Measurements from ENCODE around the gene NEDD4L. TPM values are rescaled to one million over a fixed set of nuclear protein-coding genes. Genes with fewer than 3 reads are reported as not detected.

NEDD4L gene
- total RNA-seq, 1 donor from 2014 or later, result 93.9 TPM

GRCh38 chr18:58351776-58352175 lies 307.8 kb downstream of the NEDD4L start:
- H3K4me1 Mint-ChIP-seq (ENCODE audit: low read depth, unreplicated experiment), result peaks cover 19% of the 10 kb centered on the region
- H2AFZ ChIP-seq (ENCODE audit: low read depth, low read length), result no peak overlapping the region
- H3K27ac Mint-ChIP-seq (ENCODE audit: unreplicated experiment), result no peak overlapping the region
- peaks cover 25% of the 10 kb centered on the region for H3K36me3 ChIP-seq (ENCODE audit: insufficient read depth, low read length)
- no peaks in the 10 kb centered on the region for H4K20me1 ChIP-seq (ENCODE audit: insufficient read depth, low read length)
- no peaks in the 10 kb centered on the region for H3K9me3 ChIP-seq (ENCODE audit: insufficient read depth, low read depth, low read length)
- H3K79me2 ChIP-seq (ENCODE audit: insufficient read depth, low read length), result no peaks in the 10 kb centered on the region
- no peak overlapping the region for H3K27ac ChIP-seq (ENCODE audit: low read depth, low read length)
- no peak overlapping the region for H3K4me2 ChIP-seq (ENCODE audit: low read length)
- no peaks in the 10 kb centered on the region for H3K27me3 ChIP-seq (ENCODE audit: insufficient read depth, low read length)
- H3K4me1 ChIP-seq (ENCODE audit: insufficient read depth, low read length), result peaks cover 11% of the 10 kb centered on the region
- no peak overlapping the region for H3K9ac ChIP-seq (ENCODE audit: low read length)
- no peak for DNase-seq (ENCODE audit: low read depth)
- no peak for FAIRE-seq
- TF ChIP-seq CTCF (IDR thresholded peaks at IDR 0.05; ENCODE audit: insufficient read depth, low read depth, low read length) (no peak), EZH2 (IDR thresholded peaks at IDR 0.05; ENCODE audit: insufficient read depth, low read length) (no peak)
- H3K9me3 Mint-ChIP-seq (ENCODE audit: unreplicated experiment), result no peaks in the 10 kb centered on the region
- peaks cover 23% of the 10 kb centered on the region for H3K36me3 Mint-ChIP-seq (ENCODE audit: low read depth, unreplicated experiment)
- H3K4me3 ChIP-seq (ENCODE audit: insufficient read depth, low read depth, low read length), result no peak overlapping the region
- H3K27me3 Mint-ChIP-seq (ENCODE audit: low read depth, unreplicated experiment), result no peaks in the 10 kb centered on the region
- no peak overlapping the region for H3K4me3 Mint-ChIP-seq (ENCODE audit: unreplicated experiment)

- Histone ChIP-seq H3K9me3 (ENCODE audit: insufficient read depth, low read depth, low read length) (no peaks in the 10 kb centered on the region), H3K79me2 (ENCODE audit: insufficient read depth, low read length) (no peaks in the 10 kb centered on the region), H3K4me3 (ENCODE audit: insufficient read depth, low read depth, low read length) (no peak overlapping the region), H2AFZ (ENCODE audit: low read depth, low read length) (no peak overlapping the region), H4K20me1 (ENCODE audit: insufficient read depth, low read length) (no peaks in the 10 kb centered on the region), H3K36me3 (ENCODE audit: insufficient read depth, low read length) (peaks cover 37% of the 10 kb centered on the region), H3K27me3 (ENCODE audit: insufficient read depth, low read length) (no peaks in the 10 kb centered on the region), H3K4me2 (ENCODE audit: low read length) (no peak overlapping the region), H3K4me1 (ENCODE audit: insufficient read depth, low read length) (peaks cover 11% of the 10 kb centered on the region), H3K9ac (ENCODE audit: low read length) (no peak overlapping the region), H3K27ac (ENCODE audit: low read depth, low read length) (no peak overlapping the region)
- no peak for DNase-seq (ENCODE audit: low read depth)
- Mint-ChIP-seq H3K9me3 (ENCODE audit: unreplicated experiment) (no peaks in the 10 kb centered on the region), H3K4me1 (ENCODE audit: low read depth, unreplicated experiment) (peaks cover 23% of the 10 kb centered on the region), H3K4me3 (ENCODE audit: unreplicated experiment) (no peak overlapping the region), H3K27me3 (ENCODE audit: low read depth, unreplicated experiment) (no peaks in the 10 kb centered on the region), H3K36me3 (ENCODE audit: low read depth, unreplicated experiment) (peaks cover 23% of the 10 kb centered on the region), H3K27ac (ENCODE audit: unreplicated experiment) (no peak overlapping the region)
- no peak for TF ChIP-seq EZH2 (IDR thresholded peaks at IDR 0.05; ENCODE audit: insufficient read depth, low read length)
- no peak for TF ChIP-seq CTCF (IDR thresholded peaks at IDR 0.05; ENCODE audit: insufficient read depth, low read depth, low read length)
- FAIRE-seq, result no peak
Measured at GRCh38 chr18:58353581-58353980, 309.6 kb downstream of the NEDD4L start.

GRCh38 chr18:58354051-58354450 lies 310.0 kb downstream of the NEDD4L start:
- Mint-ChIP-seq H3K27me3 (ENCODE audit: low read depth, unreplicated experiment) (no peaks in the 10 kb centered on the region), H3K9me3 (ENCODE audit: unreplicated experiment) (no peaks in the 10 kb centered on the region), H3K4me3 (ENCODE audit: unreplicated experiment) (no peak overlapping the region), H3K36me3 (ENCODE audit: low read depth, unreplicated experiment) (peaks cover 23% of the 10 kb centered on the region), H3K27ac (ENCODE audit: unreplicated experiment) (no peak overlapping the region), H3K4me1 (ENCODE audit: low read depth, unreplicated experiment) (peaks cover 25% of the 10 kb centered on the region)
- DNase-seq (ENCODE audit: low read depth) (peak; percentile 55), FAIRE-seq (no peak)
- H2AFZ ChIP-seq (ENCODE audit: low read depth, low read length), result no peak overlapping the region
- no peaks in the 10 kb centered on the region for H3K79me2 ChIP-seq (ENCODE audit: insufficient read depth, low read length)
- peaks cover 34% of the 10 kb centered on the region for H3K36me3 ChIP-seq (ENCODE audit: insufficient read depth, low read length)
- peak overlapping the region; percentile 42 for H3K27ac ChIP-seq (ENCODE audit: low read depth, low read length)
- H3K4me1 ChIP-seq (ENCODE audit: insufficient read depth, low read length), result peaks cover 14% of the 10 kb centered on the region
- no peak overlapping the region for H3K9ac ChIP-seq (ENCODE audit: low read length)
- no peaks in the 10 kb centered on the region for H3K27me3 ChIP-seq (ENCODE audit: insufficient read depth, low read length)
- no peak for TF ChIP-seq EZH2 (IDR thresholded peaks at IDR 0.05; ENCODE audit: insufficient read depth, low read length)
- no peak for TF ChIP-seq CTCF (IDR thresholded peaks at IDR 0.05; ENCODE audit: insufficient read depth, low read depth, low read length)
- no peak overlapping the region for H3K4me2 ChIP-seq (ENCODE audit: low read length)
- H3K4me3 ChIP-seq (ENCODE audit: insufficient read depth, low read depth, low read length), result no peak overlapping the region
- no peaks in the 10 kb centered on the region for H4K20me1 ChIP-seq (ENCODE audit: insufficient read depth, low read length)
- H3K9me3 ChIP-seq (ENCODE audit: insufficient read depth, low read depth, low read length), result no peaks in the 10 kb centered on the region
